Activated effector memory CD4-positive, alpha-beta T cell treated with anti-CD3 and anti-CD28 coated beads, Interleukin-2, amount 50 U/mL, for 16 hours (primary cell): ENCODE data around the gene GNRH2.
"Not testable (repeated sequence)": the region's sequence is repeated elsewhere in the genome, so short reads cannot be mapped to it uniquely, and the experiment has no call there.

Source experiments
- DNase-seq: peaks from one replicate; pipeline ENCODE4 v3.0.0-alpha.2; 2020

GNRH2 gene

DNA sequence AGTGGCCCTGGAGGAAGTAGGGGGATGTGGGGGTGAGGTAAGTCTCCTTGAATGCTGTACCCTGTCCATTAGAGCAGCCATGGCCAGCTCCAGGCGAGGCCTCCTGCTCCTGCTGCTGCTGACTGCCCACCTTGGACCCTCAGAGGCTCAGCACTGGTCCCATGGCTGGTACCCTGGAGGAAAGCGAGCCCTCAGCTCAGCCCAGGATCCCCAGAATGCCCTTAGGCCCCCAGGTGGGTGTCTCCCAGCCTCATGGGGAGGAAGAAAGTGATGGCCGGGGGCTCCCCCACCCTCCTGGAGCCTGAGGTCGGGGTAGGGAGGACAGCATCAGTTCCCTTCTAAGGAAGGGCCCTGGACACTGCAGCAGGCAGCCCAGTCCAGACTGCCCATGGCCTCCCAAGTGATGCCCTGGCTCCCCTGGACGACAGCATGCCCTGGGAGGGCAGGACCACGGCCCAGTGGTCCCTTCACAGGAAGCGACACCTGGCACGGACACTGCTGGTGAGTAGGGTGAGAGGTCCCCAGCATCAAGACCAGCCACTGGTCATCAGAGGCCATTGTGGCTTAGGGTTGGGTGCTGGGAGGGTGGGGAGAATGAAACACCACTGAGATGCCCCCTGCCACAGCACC, 1.0 kb downstream of the GNRH2 start:
- DNase-seq = no peak

GRCh38 chr20:3045042-3045815, 1.8 kb downstream of the GNRH2 start:
- no peak for DNase-seq

DNA sequence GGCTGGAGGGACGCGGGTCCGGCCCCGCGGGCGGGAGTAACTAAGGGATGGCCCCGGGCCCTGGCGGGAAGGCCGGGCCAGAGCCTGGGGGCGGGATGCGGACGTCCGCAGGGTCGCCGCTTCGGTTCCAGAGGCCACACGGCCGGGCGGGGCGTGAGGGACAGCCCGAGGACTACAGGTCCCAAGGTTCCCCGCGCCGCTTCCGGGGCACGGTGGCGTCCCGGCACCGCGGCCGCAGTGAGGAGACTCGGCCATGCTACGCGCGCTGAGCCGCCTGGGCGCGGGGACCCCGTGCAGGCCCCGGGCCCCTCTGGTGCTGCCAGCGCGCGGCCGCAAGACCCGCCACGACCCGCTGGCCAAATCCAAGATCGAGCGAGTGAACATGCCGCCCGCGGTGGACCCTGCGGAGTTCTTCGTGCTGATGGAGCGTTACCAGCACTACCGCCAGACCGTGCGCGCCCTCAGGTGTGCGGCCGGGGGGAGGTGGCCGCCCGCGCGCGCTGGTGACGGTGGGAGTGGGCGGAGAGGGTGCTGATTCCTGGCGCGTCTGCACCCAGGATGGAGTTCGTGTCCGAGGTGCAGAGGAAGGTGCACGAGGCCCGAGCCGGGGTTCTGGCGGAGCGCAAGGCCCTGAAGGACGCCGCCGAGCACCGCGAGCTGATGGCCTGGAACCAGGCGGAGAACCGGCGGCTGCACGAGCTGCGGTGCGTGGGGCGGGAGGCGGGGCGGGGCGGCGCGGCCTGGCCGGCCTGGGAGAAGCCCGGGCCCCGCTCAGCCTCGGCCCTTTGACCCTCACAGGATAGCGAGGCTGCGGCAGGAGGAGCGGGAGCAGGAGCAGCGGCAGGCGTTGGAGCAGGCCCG, 2.6 kb downstream of the GNRH2 start, which contains the start of gene MRPS26:
Gene MRPS26 (plus strand): TSS at position 237 of the 861 bp plus-strand sequence. CDS start 17 bp downstream, at position 254.
- peak; percentile 92 for DNase-seq

- DNase-seq = no peak
Observed at GRCh38 chr20:3046677-3047462, 3.4 kb downstream of the GNRH2 start.

- DNase-seq = no peak
Observed at GRCh38 chr20:3047486-3048419, 4.3 kb downstream of the GNRH2 start.

DNA sequence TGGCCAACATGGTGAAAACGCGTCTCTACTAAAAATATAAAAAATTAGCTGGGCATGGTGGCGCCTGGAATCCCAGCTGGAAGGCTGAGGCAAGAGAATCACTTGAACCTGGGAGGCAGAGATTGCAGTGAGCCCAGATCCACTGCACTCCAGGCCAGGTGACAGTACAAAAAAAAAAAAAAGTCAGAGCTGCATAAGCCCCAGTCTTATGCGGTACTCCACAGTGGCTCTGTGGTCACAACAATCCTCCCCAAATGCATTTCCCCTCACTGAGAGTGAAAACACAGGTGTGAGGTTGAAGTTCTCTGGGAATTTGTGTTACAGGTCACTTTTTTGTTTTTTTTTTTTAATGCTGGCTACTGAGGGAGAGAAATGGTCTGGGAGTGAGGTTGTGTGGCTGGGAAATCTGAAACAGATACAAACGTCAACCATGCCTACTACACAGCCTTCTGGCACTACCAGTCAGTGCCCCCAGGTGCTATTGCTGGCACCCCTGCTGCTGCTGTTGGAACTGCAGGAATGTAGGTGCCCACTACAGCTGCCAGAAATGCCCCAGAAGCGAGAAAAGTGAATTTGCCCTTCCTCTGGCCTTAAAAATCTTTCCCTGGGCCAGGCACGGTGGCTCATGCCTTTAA, 8.1 kb downstream of the GNRH2 start:
- no peak for DNase-seq

- DNase-seq = no peak
Observed at GRCh38 chr20:3059489-3059888, 16.1 kb downstream of the GNRH2 start.

DNA sequence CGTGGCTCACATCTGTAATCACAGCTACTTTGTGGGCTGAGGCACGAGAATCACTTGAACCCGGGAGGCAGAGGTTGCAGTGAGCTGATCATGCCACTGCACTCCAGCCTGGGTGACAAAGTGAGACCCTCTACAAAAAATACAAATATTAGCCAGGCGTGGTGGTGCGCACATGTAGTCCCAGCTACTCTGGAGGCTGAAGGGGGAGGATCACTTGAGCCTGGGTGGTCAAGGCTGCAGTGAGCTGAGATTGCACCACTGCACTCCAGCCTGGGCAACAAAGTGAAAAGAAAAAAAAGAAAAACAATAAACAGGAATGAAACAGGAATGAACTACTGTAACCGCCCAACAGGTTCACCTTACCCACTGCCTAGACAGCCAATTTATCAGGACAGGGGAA, 20.7 kb downstream of the GNRH2 start:
- DNase-seq = not testable (repeated sequence)

DNA sequence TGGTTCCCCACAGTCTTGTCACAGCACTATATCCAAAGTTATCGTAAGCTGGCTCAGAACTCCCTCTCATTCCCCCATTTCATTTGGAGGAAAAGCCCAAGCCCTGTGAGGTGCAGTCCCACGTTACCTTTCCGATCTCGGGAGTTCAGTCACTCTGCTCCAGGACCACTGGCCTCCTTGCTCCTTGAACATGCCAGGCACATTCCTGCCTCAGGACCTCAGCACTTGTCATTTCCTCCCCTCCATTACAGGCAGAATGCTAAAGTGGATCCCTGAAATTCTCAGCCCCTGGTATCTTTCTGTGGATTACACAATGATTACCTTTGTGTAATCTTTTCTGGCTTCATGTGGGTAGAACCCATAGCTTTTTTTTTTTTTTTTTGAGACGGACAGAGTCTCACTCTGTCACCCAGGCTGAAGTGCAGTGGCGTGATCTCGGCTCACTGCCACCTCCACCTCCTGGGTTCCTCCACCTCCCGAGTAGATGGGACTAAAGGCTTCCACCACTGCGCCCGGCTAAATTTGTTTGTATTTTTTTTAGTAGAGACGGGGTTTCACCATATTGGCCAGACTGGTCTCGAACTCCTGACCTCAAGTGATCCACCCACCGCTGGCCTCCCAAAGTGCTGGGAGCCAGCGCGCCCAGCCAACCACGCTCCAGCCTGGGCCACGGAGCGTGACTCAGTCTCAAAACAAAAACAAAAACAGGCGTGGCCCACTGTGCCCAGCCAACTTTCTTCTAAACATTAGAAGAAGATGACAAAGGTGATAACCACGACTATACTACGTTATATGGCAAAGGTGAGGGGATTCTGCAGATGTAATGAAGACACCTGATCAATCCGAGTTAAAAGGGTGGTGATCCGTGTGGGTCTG, 24.0 kb downstream of the GNRH2 start:
- no peak for DNase-seq

DNA sequence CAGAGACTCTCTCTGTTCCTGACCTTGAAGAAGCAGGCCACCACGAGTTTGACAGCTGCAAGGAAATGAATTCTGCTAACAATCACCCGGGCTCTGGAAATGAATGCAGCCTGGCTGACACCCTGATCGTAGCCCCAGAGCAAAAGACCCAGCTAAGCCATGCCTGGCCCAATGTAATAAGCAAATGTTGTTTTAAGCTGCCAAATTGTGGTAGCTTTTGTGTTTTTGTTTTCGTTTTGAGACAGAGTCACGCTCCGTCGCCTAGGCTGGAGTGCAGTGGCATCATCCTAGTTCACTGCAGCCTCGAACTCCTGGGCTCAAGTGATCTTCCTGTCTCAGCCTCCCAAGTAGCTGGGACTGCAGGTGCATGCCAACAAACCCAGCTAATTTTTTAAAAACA, 24.7 kb downstream of the GNRH2 start:
- no peak for DNase-seq

GRCh38 chr20:3068986-3069900, 25.8 kb downstream of the GNRH2 start:
- no peak for DNase-seq

DNA sequence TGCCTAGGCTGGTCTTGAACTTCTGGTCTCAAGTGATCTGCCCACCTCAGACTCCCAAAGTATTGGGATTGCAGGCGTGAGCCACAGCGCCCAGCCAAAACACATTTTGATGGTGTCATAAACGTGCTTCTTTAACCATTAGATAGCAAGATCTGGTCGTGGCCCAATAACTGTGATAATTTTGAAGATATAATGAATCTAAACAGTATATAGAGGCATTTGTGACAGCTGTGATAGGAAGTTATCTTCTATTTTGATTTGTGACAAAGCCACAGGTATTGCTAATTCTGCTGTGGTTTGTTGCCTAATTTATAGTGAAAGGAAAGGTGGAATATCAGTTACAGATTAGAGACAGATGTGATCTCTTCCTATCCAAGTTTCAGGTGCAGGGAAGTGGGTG, 27.3 kb downstream of the GNRH2 start:
- DNase-seq = no peak

DNA sequence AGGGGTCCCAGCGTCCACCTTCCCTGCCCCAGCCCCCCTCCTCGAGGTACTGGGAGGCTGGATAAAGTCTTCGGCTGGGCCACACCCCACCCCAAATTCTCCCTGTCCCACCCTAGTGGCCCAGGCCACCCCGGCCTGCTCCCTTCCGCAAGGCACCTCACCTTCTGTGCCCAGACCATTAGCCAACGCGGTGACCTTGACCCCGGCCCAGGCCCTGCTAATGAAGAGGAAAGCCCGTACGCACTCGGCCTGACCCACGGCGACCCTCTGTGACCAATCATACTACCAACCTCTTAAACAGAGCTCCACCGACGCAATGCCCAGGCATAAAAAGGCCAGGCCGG, 27.8 kb downstream of the GNRH2 start:
- DNase-seq = no peak

- peak; percentile 89 for DNase-seq
Observed at GRCh38 chr20:3071610-3072529, 28.4 kb downstream of the GNRH2 start, which contains the start of gene OXT. Gene OXT, plus strand, starts transcription at chr20:3071620. Its CDS starts 36 bp downstream, at chr20:3071656.

DNA sequence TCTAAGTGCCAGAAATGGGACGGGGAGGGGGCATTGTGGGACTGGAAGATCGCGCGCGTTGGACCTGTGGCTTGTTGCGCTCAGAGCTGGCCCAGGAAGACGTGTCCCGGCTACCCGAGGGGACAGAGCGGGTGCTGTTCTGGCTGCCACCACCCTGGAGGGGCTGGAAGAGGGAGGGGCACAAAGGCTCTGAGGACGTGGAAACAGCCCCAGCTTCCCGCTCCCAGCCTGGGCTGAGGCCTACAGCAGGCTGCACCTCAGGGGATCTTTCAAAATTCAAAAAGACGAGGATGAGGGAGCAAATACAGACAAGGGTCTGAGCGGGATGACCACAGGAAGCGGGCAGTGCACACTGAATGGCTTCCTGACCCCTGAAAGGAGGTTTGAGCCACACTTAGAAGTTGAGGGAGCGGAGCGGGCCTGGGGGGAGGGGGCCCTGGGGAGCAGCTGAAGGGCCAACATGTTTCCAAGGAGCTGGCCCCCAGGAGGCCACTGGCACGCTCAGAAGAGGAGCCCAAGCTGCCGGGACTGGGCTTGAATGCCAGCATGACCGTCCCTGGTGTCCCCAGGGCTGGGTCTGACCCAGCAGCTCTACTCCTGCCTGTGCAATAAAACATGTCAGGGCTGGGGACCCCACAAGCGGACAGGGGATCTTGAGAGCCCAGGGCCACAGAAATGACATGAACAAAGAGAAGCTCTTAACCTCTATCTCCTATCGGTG, 29.3 kb downstream of the GNRH2 start:
- no peak for DNase-seq

DNA sequence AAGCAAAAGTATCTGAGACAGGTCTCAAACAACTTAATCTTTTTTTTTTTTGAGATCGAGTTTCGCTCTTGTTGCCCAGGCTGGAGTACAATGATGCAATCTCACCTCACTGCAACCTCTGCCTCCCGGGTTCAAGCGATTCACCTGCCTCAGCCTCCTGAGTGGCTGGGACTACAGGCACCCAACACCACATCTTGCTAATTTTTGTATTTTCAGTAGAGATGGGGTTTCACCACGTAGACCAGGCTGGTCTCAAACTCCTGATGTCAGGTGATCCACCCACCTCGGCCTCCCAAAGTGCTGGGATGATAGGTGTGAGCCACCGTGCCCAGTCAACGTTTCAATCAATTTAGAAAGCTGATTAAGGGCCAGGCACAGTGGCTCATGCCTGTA, 29.8 kb downstream of the GNRH2 start:
- not testable (repeated sequence) for DNase-seq

GRCh38 chr20:3074812-3075211, 31.4 kb downstream of the GNRH2 start:
- no peak for DNase-seq
